ENCODE results near the gene PDGFRB.

Gene PDGFRB

DNA sequence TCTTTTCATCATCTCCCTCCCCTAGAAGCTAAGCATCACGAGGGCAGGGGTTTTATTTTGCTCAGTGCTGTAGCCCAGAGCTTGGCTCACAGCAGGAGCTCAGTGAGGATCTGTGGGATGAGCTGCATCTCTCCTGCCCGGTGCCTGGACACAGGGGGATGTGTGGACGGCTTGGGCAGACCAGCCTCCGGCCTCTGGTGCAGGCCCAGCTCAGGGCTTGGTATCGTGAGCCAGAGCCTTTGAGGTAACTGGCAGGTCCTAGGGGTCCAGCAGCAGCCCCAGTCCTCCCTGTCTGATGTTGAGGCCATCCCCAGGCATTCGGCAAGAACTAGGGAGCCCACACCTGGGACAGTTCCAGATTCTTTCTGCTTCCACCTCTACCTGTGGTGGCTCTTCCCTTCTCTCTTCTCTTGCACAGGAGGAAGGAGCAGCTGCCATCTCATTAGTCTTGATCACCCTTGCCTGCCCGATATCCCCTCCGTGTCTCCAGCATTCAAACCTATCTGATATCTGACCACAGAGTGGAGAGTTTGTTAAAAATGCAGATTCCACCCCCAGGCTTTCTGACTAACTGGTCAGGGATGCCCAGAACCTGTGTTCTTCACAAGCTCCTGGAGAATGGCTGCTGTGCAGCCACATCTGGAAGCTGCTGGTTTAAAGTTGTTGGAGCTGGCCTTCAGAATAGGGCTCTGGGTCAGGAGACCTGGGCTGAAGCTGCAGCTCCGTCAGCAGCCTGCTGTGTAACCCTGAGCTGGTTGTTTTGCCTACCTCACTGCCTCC, 26.3 kb upstream of the PDGFRB start:
- no peak for DNase-seq (ENCODE audit: low spot score)

GRCh38 chr5:150181027-150181426, 25.4 kb upstream of the PDGFRB start:
- peak; percentile 60 for DNase-seq (ENCODE audit: low spot score)

GRCh38 chr5:150180241-150181026, 24.8 kb upstream of the PDGFRB start:
- DNase-seq (ENCODE audit: low spot score): peak; percentile 46

- DNase-seq (ENCODE audit: low spot score): no peak
These were observed 23.5 kb upstream of the PDGFRB start for GRCh38 chr5:150179019-150179620.

GRCh38 chr5:150178262-150178661, 22.6 kb upstream of the PDGFRB start:
- no peak for DNase-seq (ENCODE audit: low spot score)

- DNase-seq (ENCODE audit: low spot score): no peak
These were observed 22.1 kb upstream of the PDGFRB start for GRCh38 chr5:150177721-150178120.

GRCh38 chr5:150176745-150177477, 21.3 kb upstream of the PDGFRB start:
- DNase-seq (ENCODE audit: low spot score): peak; percentile 58

- DNase-seq (ENCODE audit: low spot score): peak; percentile 65
These were observed 19.9 kb upstream of the PDGFRB start for GRCh38 chr5:150175536-150175935.

GRCh38 chr5:150175076-150175475, 19.4 kb upstream of the PDGFRB start:
- DNase-seq (ENCODE audit: low spot score): no peak

GRCh38 chr5:150174285-150174684, 18.6 kb upstream of the PDGFRB start:
- no peak for DNase-seq (ENCODE audit: low spot score)

- no peak for DNase-seq (ENCODE audit: low spot score)
These were observed 17.5 kb upstream of the PDGFRB start for GRCh38 chr5:150173161-150173560.

DNA sequence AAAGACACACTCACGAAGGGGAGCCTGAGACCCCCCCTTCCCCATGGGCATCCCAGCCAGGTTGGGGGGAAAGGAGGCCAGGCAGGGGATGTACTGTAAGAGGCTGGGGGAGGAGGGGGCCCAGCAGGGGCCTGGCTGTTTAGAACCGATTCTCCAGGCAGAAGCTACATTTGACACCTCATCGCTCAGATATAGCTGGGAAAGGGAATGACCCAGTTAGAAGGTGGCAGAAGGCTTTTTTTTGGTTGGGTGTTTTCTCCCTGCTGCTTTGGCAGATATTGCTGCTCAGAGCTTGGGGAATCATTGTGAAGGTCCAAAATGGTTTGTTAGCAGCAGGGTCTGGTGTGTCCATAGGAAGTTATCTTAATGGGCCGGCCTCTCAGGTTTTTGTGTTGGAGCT, 16.9 kb upstream of the PDGFRB start:
- DNase-seq (ENCODE audit: low spot score): no peak

GRCh38 chr5:150172145-150172544, 16.5 kb upstream of the PDGFRB start:
- no peak for DNase-seq (ENCODE audit: low spot score)

- DNase-seq (ENCODE audit: low spot score): no peak
These were observed 13.2 kb upstream of the PDGFRB start for GRCh38 chr5:150168864-150169263.

DNA sequence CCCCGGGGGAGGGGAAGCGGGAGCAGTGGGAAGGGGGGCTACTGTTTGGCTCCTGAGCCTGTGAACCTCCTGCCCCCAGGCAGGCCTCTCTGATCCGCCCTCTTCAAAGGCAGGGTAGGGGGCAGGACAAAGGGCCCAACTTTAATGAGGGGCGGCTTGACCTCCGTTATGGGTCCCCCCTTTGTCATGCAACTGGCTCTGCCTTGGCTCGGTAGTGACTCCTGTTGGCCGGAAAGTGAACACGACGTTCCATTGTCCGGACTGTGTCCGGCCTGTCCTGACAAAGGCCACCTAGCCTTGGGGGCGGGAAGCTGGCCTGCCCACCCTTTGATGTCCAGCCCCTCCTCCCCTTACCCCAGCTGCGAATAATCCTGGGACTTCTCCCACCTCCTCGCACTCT, 12.3 kb upstream of the PDGFRB start:
- DNase-seq (ENCODE audit: low spot score): no peak

- DNase-seq (ENCODE audit: low spot score): no peak
These were observed 11.8 kb upstream of the PDGFRB start for GRCh38 chr5:150167512-150167850.

DNA sequence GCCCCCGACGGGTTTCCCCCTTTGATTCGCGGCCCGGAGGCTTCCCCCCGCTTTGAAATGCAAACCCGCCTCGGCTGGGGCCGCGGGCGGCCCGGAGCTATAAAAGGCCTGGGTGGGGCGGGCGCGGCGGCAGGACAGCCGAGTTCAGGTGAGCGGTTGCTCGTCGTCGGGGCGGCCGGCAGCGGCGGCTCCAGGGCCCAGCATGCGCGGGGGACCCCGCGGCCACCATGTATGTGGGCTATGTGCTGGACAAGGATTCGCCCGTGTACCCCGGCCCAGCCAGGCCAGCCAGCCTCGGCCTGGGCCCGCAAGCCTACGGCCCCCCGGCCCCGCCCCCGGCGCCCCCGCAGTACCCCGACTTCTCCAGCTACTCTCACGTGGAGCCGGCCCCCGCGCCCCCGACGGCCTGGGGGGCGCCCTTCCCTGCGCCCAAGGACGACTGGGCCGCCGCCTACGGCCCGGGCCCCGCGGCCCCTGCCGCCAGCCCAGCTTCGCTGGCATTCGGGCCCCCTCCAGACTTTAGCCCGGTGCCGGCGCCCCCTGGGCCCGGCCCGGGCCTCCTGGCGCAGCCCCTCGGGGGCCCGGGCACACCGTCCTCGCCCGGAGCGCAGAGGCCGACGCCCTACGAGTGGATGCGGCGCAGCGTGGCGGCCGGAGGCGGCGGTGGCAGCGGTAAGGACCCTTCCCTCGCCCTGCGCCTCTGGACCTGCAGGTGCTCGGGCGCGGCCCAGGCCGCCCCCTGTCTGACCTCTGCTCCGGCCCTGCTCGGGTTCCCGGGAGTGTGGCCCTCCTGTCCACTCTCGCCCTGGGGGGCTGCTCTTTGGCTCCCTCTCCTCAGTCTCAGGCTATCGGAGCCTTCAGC, 11.2 kb upstream of the PDGFRB start, which contains the start of gene CDX1:
TSS of gene CDX1 (plus strand) at position 129 of the 862 bp plus-strand sequence. CDS start at position 228, 99 bp downstream.
- DNase-seq (ENCODE audit: low spot score): no peak

GRCh38 chr5:150166037-150166649, 10.5 kb upstream of the PDGFRB start:
- no peak for DNase-seq (ENCODE audit: low spot score)

DNA sequence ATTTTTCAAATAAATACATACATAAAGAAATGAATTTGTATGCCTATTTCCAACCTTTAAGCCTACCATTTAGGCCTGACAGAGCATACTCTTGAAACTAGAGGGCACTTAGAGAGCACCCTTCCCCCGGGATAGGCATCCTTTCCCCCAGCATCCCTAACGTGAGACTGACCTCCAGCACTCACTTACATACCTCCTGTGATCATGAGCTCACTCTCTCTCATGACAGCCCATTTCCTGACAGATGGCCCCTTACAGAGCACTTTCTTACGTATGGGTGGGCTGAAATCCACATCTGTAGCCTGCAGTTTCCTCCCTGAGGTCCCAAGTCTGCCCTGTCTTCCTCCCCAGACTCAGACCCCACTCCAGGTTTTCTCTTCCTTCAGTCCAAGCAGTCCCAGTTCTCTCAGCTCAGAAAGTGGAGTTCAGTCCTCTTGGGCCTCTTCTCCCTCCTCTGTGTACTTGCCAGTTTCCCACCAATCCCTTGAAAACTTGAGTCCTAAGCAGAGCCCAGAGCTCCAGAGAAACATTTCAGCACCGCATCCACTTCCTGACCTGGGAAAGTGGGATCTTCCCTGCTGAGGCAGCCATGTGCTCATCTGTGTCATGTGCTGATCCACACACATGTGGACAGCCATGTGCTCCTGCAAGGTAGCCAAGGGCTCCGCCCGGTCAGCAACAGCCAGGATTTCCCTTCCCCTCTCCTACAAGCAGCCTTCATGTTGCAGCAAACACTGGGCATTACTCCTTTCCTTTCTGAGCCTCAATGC, 8.8 kb upstream of the PDGFRB start:
- DNase-seq (ENCODE audit: low spot score): no peak

GRCh38 chr5:150163547-150164059, 8.0 kb upstream of the PDGFRB start:
- DNase-seq (ENCODE audit: low spot score): no peak

Measured in AG08396 (cell line).